IMR-90 (cell line): Measurements from ENCODE around the gene TMEM30A. TPM values are rescaled to one million over a fixed set of nuclear protein-coding genes. Genes with fewer than 3 reads are reported as not detected.
A peak's percentile ranks its signal among the peaks of the same experiment; 100 is the strongest.

Experiments used
- ATAC-seq: fragments of 200-7000 bp; cut with Tn5 transposase; 2 replicates; pipeline ENCODE4 v1.9.1; 2020; ENCODE audit warnings: low read depth, mild to moderate bottlenecking, moderate library complexity
- BruUV-seq: library from RNA; stranded (reverse); fragments of 400-500 nt; replicated peaks from 2 replicates; lab custom pipeline; 2021; lab: Mats Ljungman, UMichigan
- CTCF ChIA-PET: fragments of 300-600 bp; formaldehyde crosslinking; extraction: SDS; loops from one replicate; lab custom pipeline; 2021; ENCODE audit warnings: antibody characterized with exemption; lab: Yijun Ruan, JAX
- POLR2A ChIA-PET: fragments of 300-600 bp; sonication (Branson Sonifier 250); formaldehyde crosslinking; loops from one replicate; lab custom pipeline; 2022; ENCODE audit warnings: antibody characterized with exemption; ENCODE audit not compliant: unreplicated experiment; lab: Charles Lee
- DNase-seq: peaks from one replicate; pipeline ENCODE4 v3.0.0; 2013
- H2AFZ ChIP-seq: replicated peaks from 2 replicates; pipeline ENCODE3; 2013; ENCODE audit warnings: low read length, mild to moderate bottlenecking; ENCODE audit not compliant: poor library complexity
- H2AK5ac ChIP-seq: 2 replicates; pipeline ENCODE4 v1.6.1; 2013; ENCODE audit warnings: low read depth, low read length, inconsistent platforms
- H2AK9ac ChIP-seq: replicated peaks from 2 replicates; pipeline ENCODE3; 2013; ENCODE audit warnings: mild to moderate bottlenecking, low read depth, low read length, moderate library complexity; ENCODE audit not compliant: poor library complexity
- H2BK120ac ChIP-seq: 2 replicates; pipeline ENCODE4 v1.6.1; 2013; ENCODE audit warnings: low read depth, low read length, inconsistent platforms
- H2BK15ac ChIP-seq: 3 replicates; pipeline ENCODE4 v1.6.1; 2013; ENCODE audit warnings: low read depth, low read length, inconsistent platforms
- H2BK20ac ChIP-seq: 2 replicates; pipeline ENCODE4 v1.6.1; 2013; ENCODE audit warnings: low read depth, mild to moderate bottlenecking, inconsistent platforms, low read length, moderate library complexity
- H2BK5ac ChIP-seq: 2 replicates; pipeline ENCODE4 v1.6.1; 2013; ENCODE audit warnings: mild to moderate bottlenecking, low read depth, low read length, inconsistent platforms; ENCODE audit not compliant: poor library complexity, severe bottlenecking
- H3K14ac ChIP-seq: replicated peaks from 2 replicates; pipeline ENCODE4 v1.6.1; 2013; ENCODE audit warnings: low read depth, low read length, inconsistent platforms
- H3K18ac ChIP-seq: 2 replicates; pipeline ENCODE4 v1.6.1; 2013; ENCODE audit warnings: low read depth, low read length, control low read depth
- H3K23ac ChIP-seq: 2 replicates; pipeline ENCODE4 v1.6.1; 2013; ENCODE audit warnings: low read depth, low read length, inconsistent platforms
- H3K27ac ChIP-seq: 2 replicates; pipeline ENCODE4 v1.5.1; 2013; ENCODE audit warnings: mild to moderate bottlenecking, control low read depth, low read length; ENCODE audit not compliant: insufficient read depth
- H3K27me3 ChIP-seq: 2 replicates; pipeline ENCODE4 v1.6.1; 2013; ENCODE audit warnings: low read length; ENCODE audit not compliant: control insufficient read depth, insufficient read depth
- H3K36me3 ChIP-seq: 2 replicates; pipeline ENCODE4 v1.6.1; 2013; ENCODE audit warnings: low read length, mixed read lengths; ENCODE audit not compliant: control insufficient read depth, insufficient read depth
- H3K4ac ChIP-seq: 2 replicates; pipeline ENCODE4 v1.6.1; 2013; ENCODE audit warnings: low read depth, low read length, inconsistent platforms
- H3K4me1 ChIP-seq: 2 replicates; pipeline ENCODE4 v1.6.1; 2013; ENCODE audit warnings: low read length, mixed read lengths; ENCODE audit not compliant: control insufficient read depth, insufficient read depth
- H3K4me2 ChIP-seq: 2 replicates; pipeline ENCODE4 v1.6.1; 2013; ENCODE audit warnings: low read depth, mild to moderate bottlenecking, control low read depth, low read length, moderate library complexity
- H3K4me3 ChIP-seq: 2 replicates; pipeline ENCODE4 v1.5.1; 2013; ENCODE audit warnings: low read depth, mild to moderate bottlenecking, control low read depth, low read length, moderate library complexity; ENCODE audit not compliant: insufficient read depth
- H3K56ac ChIP-seq: 2 replicates; pipeline ENCODE4 v1.6.1; 2013; ENCODE audit warnings: low read length, inconsistent platforms; ENCODE audit not compliant: insufficient read depth; ENCODE audit errors: extremely low read depth
- H3K79me1 ChIP-seq, 2 experiments: 2 replicates each; pipeline ENCODE4 v1.6.1; 2013; ENCODE audit warnings: low read length in 2 of 2, inconsistent platforms in 1 of 2, low read depth in 1 of 2
- H3K9ac ChIP-seq: 2 replicates; pipeline ENCODE4 v1.6.1; 2013; ENCODE audit warnings: low read depth, low read length, control low read depth
- H3K9me1 ChIP-seq: 2 replicates; pipeline ENCODE4 v1.6.1; 2013; ENCODE audit warnings: low read length, inconsistent platforms; ENCODE audit not compliant: insufficient read depth
- H3K9me3 ChIP-seq: 2 replicates; pipeline ENCODE4 v1.6.1; 2013; ENCODE audit warnings: low read length; ENCODE audit not compliant: control insufficient read depth, insufficient read depth
- H4K20me1 ChIP-seq: 2 replicates; pipeline ENCODE4 v1.6.1; 2013; ENCODE audit warnings: low read length, inconsistent platforms; ENCODE audit not compliant: insufficient read depth
- H4K5ac ChIP-seq: 2 replicates; pipeline ENCODE4 v1.6.1; 2013; ENCODE audit warnings: mild to moderate bottlenecking, low read depth, low read length, control low read depth
- H4K8ac ChIP-seq, 2 experiments: 2 replicates each; pipeline ENCODE4 v1.6.1; 2013; ENCODE audit warnings: low read depth in 2 of 2, low read length in 2 of 2, control low read depth in 1 of 2, inconsistent platforms in 1 of 2
- H4K91ac ChIP-seq: 2 replicates; pipeline ENCODE4 v1.6.1; 2013; ENCODE audit warnings: low read depth, low read length, inconsistent platforms; ENCODE audit not compliant: insufficient read depth
- MAFK ChIP-seq: IDR thresholded peaks from 2 replicates; pipeline ENCODE4 v1.6.1; 2012; ENCODE audit warnings: low read depth, low read length, improper control_type of control experiment
- MXI1 ChIP-seq: IDR thresholded peaks from 2 replicates; pipeline ENCODE4 v1.6.1; 2012; ENCODE audit warnings: low read depth, mild to moderate bottlenecking, low read length, moderate library complexity, borderline replicate concordance
- POLR2A ChIP-seq: IDR thresholded peaks from 2 replicates; pipeline ENCODE4 v1.6.1; 2012; ENCODE audit warnings: mild to moderate bottlenecking, low read depth, low read length
- USF2 ChIP-seq: fragments of 150-350 bp; IDR thresholded peaks from 2 replicates; pipeline ENCODE4 v1.6.1; 2017; ENCODE audit warnings: mild to moderate bottlenecking, antibody characterized with exemption, low read length, low read depth
- WGBS, 2 experiments: methylation state at CpG; one replicate each; pipeline versions ENCODE4 v1.1.5 to v1.1.7; 2013; ENCODE audit warnings: missing lambda C conversion rate in 2 of 2; ENCODE audit not compliant: insufficient read length in 1 of 2; ENCODE audit errors: extremely low coverage in 2 of 2; 5-methylcytosine and 5-hydroxymethylcytosine counted together
- dilution Hi-C: fragments of 300-500 bp; cut with HindIII; formaldehyde crosslinking; loops from one replicate; pipeline ENCODE4 v1.14.3; 2018; ENCODE audit warnings: low sequenced_read_pairs; ENCODE audit not compliant: unreplicated experiment
- in situ Hi-C: fragments of 300-500 bp; cut with MboI; formaldehyde crosslinking; loops from 3 replicates; pipeline ENCODE4 v1.14.3; 2019; ENCODE audit warnings: low sequenced_read_pairs, inconsistent platforms, mixed read lengths
- intact Hi-C: fragments of 100-400 bp; cut with micrococcal nuclease; formaldehyde crosslinking; loops from 2 replicates; pipeline ENCODE4 v1.10.0; 2022
- polyA plus RNA-seq, 3 experiments: library from polyadenylated mRNA; depleted of rRNA; stranded (reverse); fragments of >200 nt; gene quantifications; 2 replicates each; pipeline ENCODE4 v1.2.3, GENCODE V29; 2012; ENCODE audit warnings: low replicate concordance in 1 of 3
- total RNA-seq: library from RNA; depleted of rRNA; stranded (reverse); fragments of >200 nt; gene quantifications from 2 replicates; pipeline ENCODE4 v1.2.3, GENCODE V29; 2012

TMEM30A gene
- total and polyA plus RNA-seq, 2 of the 4 experiments (the other 2 are of a cell fraction): 48.5 to 111 TPM

- no peak overlapping the region for H3K14ac ChIP-seq
- no CpG with 5 or more reads among the region's 2 CpGs for WGBS, 2 experiments
- dilution Hi-C loops: no loop called here
Measured at GRCh38 chr6:75286955-75287354, 2.4 kb upstream of the TMEM30A start.

More at GRCh38 chr6:75286955-75287354, 2.4 kb upstream of the TMEM30A start:
- ChIA-PET CTCF (no interaction called here), POLR2A (no interaction called here)
- Histone ChIP-seq H3K4ac (no peak overlapping the region), H3K4me1 (no peaks in the 10 kb centered on the region), H3K4me3 (no peak overlapping the region), H2BK5ac (no peak overlapping the region), H3K23ac (no peak overlapping the region), H2BK120ac (no peak overlapping the region), H3K27me3 (no peaks in the 10 kb centered on the region), H2AK9ac (no peak overlapping the region), H3K9ac (no peak overlapping the region), H4K5ac (no peak overlapping the region), H2BK15ac (no peak overlapping the region), H3K27ac (no peak overlapping the region), H3K9me3 (no peaks in the 10 kb centered on the region), H3K56ac (no peak overlapping the region), H3K18ac (no peak overlapping the region), H4K20me1 (peaks cover 16% of the 10 kb centered on the region), H2AK5ac (no peak overlapping the region), H3K36me3 (no peaks in the 10 kb centered on the region), H3K4me2 (no peak overlapping the region), H3K9me1 (no peaks in the 10 kb centered on the region), H2BK20ac (no peak overlapping the region), H4K91ac (no peak overlapping the region), H3K79me1 (peaks cover 0 to 9% of the 10 kb centered on the region in 2 experiments; a peak in 2 of 4 replicates), H2AFZ (no peak overlapping the region), H4K8ac (no peak overlapping the region)
- intact Hi-C loops: loop anchor here (10.0 kb wide), 1 partner anchor 468 kb away; no protein-coding TSS in a partner anchor
- no TSS peak for BruUV-seq
- no peak for DNase-seq
- ATAC-seq: no peak
- in situ Hi-C loops: no loop called here
- TF ChIP-seq MAFK (0 out of 2 replicates have a peak, but pooled peaks have one; percentile 9), USF2 (no peak), POLR2A (no peak), MXI1 (no peak)
